Activated CD4-positive, alpha-beta T cell treated with anti-CD3 and anti-CD28 coated beads, Interleukin-2, amount 50 U/mL, for 24 hours (primary cell): ENCODE data around the gene GYPC.
"Not testable (repeated sequence)": the region's sequence is repeated elsewhere in the genome, so short reads cannot be mapped to it uniquely, and the experiment has no call there.

ENCODE experiments used
- DNase-seq, 2 donors: peaks; one replicate each; pipeline ENCODE4 v3.0.0-alpha.2; 2020; ENCODE audit warnings: low read depth in 1 of 2, low spot score in 1 of 2

Gene GYPC

GRCh38 chr2:126668254-126668653 is 12.3 kb downstream of the GYPC start:
- DNase-seq, result no peak

DNA sequence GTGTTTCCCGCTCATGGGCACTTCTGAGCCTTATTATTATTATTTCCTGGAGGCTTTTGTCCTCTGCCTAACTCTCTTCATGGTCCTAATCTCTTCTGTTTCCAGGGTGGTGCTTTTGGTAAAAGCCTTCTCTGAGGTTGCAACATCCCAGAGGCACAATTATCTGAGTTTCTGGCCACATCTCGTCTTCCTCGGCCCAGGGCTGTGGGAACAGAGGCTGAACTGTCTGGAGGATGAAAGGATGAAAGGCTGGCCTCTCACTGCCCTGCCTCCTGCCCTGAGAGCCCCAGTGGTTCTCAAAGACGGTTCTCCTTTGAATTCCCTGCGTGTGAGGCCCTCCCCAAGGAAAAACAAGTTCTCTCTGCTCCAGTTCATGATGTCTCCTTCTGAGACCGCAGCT is 13.8 kb downstream of the GYPC start:
- no peak for DNase-seq

DNA sequence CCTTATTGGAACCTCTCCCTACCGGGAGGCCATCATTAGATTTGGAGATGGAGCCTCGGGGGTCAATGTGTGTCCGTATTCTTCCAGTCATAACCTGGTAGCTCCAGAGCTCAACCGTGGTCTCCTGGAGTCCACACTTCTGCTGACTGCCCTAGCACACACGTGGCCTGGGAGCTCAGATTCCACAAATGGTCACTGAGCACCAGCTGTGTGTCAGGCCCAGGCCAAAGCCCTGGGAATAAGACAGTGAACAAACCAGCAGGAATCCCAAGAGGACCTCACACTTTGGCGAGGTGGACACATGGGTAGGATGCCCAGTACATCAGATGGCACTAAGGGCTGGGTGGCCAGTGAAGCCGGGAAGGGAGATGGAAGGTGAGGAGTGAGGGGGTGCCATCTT is 15.5 kb downstream of the GYPC start:
- no peak for DNase-seq

DNA sequence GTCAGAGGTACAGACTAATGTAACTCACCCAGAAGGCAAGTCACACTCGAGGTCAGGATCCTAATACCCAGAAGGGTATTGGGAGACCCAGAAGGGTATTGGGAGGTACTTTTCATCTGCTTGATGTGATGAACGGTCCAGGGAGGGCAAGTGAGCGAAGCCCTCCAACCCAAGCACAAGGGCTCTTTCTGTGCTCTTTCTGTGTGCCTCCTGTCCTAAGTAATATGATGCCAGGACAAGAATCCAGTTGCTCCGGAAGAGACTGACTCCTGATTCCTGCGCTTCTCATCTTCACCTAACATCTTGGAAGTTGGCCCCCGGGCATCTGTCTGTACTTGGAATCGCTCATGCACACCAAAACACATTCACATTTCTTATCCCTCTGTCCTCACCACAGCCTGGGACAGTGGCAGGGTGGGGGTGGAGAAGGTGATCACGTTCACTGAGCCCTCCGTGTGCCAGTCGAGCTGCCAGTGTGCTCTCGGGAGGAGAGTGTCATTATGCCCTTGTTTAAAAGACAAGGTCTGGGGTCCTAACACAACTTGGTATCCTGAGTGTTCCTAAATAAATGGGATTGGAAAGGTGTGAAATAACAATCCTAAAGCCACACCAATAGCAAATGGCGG is 17.1 kb downstream of the GYPC start:
- no peak for DNase-seq

- no peak for DNase-seq
Measured at GRCh38 chr2:126674075-126674744, 18.3 kb downstream of the GYPC start.

DNA sequence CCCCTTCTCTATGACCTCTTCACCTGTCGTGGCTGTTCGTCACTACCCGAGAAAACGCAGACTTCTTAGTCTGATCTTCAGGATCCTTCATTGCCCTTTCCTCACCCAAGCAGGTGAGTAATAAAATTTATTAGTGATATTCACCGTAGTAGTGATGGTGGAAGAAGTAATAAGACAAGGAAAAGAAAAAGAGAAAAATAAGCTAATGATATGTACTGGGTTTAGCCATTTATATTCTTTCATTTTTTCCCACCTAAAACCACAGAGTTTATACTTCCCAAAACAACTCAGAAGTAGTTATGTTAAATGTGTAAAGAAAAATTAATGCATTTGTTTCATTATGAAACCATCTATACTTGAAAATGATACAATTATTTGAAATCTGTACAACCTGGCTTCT is 19.7 kb downstream of the GYPC start:
- no peak for DNase-seq

- DNase-seq, result no peak
Measured at GRCh38 chr2:126676221-126677175, 20.5 kb downstream of the GYPC start.

- no peak for DNase-seq
Measured at GRCh38 chr2:126677176-126677538, 21.2 kb downstream of the GYPC start.

- DNase-seq, result no peak
Measured at GRCh38 chr2:126678269-126679065, 22.5 kb downstream of the GYPC start.

GRCh38 chr2:126679094-126679713 is 23.2 kb downstream of the GYPC start:
- DNase-seq, result no peak

GRCh38 chr2:126681505-126681904 is 25.5 kb downstream of the GYPC start:
- DNase-seq, result no peak

GRCh38 chr2:126685629-126686028 is 29.7 kb downstream of the GYPC start:
- DNase-seq, result no peak

DNA sequence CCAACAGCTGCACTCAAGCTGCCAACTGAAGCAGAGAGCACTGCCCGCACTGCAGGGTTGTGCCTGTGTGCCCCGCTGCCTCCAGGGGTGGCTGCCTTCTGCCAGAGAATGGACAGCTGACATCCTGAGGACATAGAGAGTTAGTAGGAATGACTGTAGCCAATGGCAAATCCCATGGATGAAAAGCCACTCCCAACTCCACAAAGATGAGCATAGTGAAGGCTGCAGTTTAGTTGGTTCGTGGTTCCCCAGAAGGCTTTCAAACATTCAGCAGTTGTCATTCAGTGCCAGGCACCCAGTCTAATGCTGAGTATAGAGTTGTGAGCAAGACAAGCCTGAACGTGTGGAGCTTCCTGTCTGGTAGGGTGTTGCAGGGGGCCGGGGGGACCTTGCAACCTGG is 30.3 kb downstream of the GYPC start:
- DNase-seq, result no peak

GRCh38 chr2:126686841-126687485 is 31.0 kb downstream of the GYPC start:
- DNase-seq, result no peak

DNA sequence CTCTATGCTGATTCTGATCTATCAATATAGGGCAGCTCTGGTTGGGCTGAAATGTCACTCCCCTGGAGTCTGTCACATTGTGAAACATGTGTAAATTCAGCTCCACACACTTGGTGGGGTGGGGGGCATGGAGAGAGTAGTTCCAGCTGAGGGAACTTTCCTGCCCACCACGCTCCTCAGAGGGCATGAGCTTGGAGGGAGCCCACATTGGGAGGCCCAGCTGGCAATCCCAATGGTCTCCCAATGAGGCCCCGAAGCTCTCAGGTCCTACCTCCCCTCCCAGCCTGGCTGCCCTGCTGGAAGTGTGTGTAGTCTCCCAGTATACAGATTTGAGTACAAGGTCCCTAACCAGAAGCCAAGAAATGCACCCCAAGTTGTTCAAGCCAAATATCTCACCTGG is 31.5 kb downstream of the GYPC start:
- DNase-seq, result no peak

DNA sequence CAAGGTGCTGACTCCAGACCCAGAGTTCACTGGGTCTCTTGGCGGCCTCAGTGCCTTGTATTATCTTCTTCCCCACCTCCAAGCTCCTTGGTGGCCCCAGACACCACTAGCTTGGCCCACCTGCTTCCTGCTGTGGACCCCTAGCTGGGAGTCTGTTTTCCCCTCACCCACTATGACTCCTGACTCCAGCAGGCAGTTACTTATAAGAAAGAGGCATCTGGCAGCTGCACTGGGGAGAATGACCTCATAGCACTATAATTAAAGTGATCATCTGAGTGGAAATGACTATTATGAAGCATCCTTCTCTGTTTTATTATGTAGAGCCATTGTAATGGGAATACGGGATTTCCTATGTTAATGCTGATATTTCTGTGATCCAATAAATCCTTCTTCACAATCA is 32.6 kb downstream of the GYPC start:
- not testable (repeated sequence) for DNase-seq

DNA sequence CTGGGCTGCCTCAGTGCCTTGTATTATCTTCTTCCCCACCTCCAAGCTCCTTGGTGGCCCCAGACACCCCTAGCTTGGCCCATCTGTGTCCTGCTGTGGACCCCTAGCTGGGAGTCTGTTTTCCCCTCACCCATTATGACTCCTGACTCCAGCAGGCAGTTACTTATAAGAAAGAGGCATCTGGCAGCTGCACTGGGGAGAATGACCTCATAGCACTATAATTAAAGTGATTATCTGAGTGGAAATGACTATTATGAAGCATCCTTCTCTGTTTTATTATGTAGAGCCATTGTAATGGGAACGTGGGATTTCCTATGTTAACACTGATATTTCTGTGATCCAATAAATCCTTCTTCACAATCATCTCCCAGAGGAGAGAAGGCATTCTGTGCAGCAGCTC is 36.3 kb downstream of the GYPC start:
- DNase-seq, result not testable (repeated sequence)

DNA sequence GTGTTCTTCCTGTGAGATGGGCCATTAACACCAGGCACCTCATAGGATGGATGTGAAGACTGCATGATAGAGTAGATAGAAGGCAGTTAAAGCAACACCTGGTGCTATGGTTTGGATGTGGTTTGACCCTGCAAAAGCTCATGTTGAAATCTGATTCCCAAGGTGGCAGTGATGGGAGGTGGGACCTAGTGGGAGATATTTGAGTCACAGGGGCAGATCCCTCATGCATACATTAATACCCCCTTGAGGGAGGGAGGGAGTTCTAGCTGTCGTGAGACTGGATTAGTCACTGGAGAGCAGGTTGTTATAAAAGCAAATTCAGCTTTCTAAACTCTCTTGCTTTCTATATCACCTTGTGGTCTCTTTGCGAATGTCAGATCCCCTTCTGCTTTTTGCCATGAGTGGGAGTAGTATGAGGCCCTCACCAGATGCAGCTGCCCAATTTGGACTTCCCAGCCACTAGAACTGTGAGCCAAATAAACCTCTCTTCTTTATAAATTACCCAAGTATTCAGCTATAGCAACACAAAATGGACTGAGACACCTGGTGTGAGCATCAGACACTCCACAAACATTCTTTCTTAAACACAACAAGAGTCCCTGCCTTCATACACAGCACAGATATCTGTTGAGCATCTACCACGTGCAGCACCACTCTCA is 37.1 kb downstream of the GYPC start:
- not testable (repeated sequence) for DNase-seq

GRCh38 chr2:126696644-126697520 is 40.9 kb downstream of the GYPC start:
- DNase-seq, result no peak
